T-helper 1 cell treated with Interleukin-12 subunit alpha and Interleukin-12 subunit beta and Interleukin-4 antibody, amounts not matched to agents 30 μg/mL and 1 μg/mL, for 36 hours (primary cell): ENCODE results near the gene RIMBP2.

Experiments
- H3K27ac Mint-ChIP-seq: one replicate; pipeline ENCODE4 v1.8.0; 2021; ENCODE audit warnings: mild to moderate bottlenecking, mixed read lengths
- H3K27me3 Mint-ChIP-seq: one replicate; pipeline ENCODE4 v1.8.0; 2021; ENCODE audit warnings: low read depth, mixed read lengths
- H3K36me3 Mint-ChIP-seq: one replicate; pipeline ENCODE4 v1.8.0; 2021; ENCODE audit warnings: low read depth, mixed read lengths
- H3K4me1 Mint-ChIP-seq: one replicate; pipeline ENCODE4 v1.8.0; 2021; ENCODE audit warnings: low read depth, mixed read lengths
- H3K4me3 Mint-ChIP-seq: one replicate; pipeline ENCODE4 v1.8.0; 2021; ENCODE audit warnings: mild to moderate bottlenecking, moderate library complexity, mixed read lengths
- H3K9me3 Mint-ChIP-seq: one replicate; pipeline ENCODE4 v1.8.0; 2021; ENCODE audit warnings: mixed read lengths

RIMBP2 gene

DNA sequence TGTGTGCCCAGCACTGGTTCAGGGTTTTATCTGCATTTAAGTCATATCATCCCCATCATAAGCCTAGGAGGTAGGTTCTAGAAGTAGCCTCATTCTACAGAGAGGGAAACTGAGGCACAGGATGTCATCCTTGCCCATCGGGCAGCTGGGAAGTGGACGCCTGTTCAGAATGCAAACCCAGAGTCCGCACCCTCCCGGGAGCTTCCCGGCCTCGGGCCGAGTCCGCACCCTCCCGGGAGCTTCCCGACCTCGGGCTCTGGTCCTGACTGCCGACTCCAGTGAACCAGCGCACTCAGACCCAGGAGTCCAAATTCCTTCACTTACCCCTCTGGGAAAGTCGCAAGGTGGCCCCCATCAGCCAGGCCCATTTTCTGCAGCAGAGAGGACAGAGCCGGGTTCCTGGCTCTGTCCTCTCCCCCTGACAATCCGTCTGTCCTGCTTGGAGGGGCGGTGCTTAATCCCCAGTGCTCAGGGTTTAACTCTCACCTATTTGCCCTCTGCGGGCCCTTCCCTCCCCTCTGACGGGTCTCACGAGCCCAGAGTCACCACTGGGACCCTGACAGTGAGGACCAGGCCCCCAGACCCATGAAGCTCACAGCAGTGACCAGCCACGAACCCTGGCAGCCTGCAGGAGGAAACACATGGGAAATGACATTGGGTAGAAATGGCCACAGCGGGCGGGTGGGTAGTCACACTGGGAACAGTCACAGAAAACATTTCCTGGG lies 236.5 kb downstream of the RIMBP2 start:
- no peak overlapping the region for H3K4me3 Mint-ChIP-seq
- no peaks in the 10 kb centered on the region for H3K36me3 Mint-ChIP-seq
- H3K4me1 Mint-ChIP-seq = no peaks in the 10 kb centered on the region
- no peaks in the 10 kb centered on the region for H3K27me3 Mint-ChIP-seq
- H3K9me3 Mint-ChIP-seq = no peaks in the 10 kb centered on the region
- H3K27ac Mint-ChIP-seq = no peak overlapping the region

DNA sequence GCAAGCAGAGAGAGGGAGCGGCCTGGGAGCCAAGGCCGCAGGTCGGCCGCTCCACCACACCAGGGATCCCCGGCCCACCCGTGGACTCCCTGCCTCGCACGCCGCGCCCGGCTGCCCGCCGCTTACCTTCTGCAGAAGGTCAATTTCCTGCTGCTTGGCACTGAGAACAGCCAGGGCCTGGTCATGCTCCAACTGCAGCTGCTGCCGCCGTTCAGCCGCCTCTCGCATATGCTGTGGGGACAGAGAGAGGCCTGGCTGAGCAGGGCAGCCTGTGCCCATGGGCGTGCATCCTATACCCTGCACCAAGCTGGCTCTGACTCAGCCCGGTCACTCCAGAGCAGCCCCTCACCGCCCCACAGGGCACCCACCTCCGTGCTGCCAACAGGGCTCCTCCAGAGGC lies 237.3 kb downstream of the RIMBP2 start:
- no peaks in the 10 kb centered on the region for H3K9me3 Mint-ChIP-seq
- no peaks in the 10 kb centered on the region for H3K4me1 Mint-ChIP-seq
- no peak overlapping the region for H3K4me3 Mint-ChIP-seq
- no peaks in the 10 kb centered on the region for H3K27me3 Mint-ChIP-seq
- no peaks in the 10 kb centered on the region for H3K36me3 Mint-ChIP-seq
- H3K27ac Mint-ChIP-seq = no peak overlapping the region

DNA sequence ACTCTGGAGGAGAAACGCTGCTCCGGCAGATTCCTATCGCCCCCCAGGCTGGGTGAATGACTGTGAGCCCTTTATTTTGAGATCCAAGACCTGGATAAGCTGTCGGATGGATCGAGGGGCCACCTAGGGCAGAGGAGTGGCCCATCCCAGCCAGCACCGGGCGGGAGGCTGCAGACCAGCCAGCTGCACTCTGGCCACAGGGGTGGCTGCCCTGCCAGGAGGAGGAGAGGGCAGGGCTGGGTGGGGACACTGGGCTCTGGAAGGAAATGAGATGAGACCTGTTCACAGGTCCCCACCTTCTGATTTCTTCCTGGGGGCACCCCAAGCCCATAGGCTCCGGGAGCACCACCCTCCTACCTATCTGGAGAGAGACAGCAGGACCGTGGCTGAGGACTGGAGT lies 238.4 kb downstream of the RIMBP2 start:
- Mint-ChIP-seq H3K4me1 (no peaks in the 10 kb centered on the region), H3K9me3 (no peaks in the 10 kb centered on the region), H3K4me3 (no peak overlapping the region), H3K27ac (no peak overlapping the region), H3K36me3 (no peaks in the 10 kb centered on the region), H3K27me3 (no peaks in the 10 kb centered on the region)

DNA sequence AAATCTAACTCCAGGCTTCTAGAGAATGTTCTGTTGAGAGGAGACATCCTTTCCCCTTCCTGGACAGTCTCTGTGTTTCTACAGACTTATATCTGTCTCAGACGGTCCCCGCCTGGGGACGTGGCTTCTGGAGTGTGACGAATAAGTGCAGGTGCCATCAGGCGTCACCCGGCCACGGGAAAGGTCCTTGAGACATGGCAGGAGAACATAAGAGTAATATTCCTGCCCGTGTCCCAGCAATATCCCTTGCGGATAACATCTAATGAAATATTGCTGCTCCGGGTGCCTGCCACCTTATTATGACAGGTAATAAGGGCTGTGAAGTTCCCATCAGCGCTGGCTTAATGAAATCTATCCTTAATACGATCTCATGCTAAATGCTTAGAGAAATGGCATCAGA lies 238.8 kb downstream of the RIMBP2 start:
- H3K36me3 Mint-ChIP-seq = no peaks in the 10 kb centered on the region
- H3K4me3 Mint-ChIP-seq = no peak overlapping the region
- no peaks in the 10 kb centered on the region for H3K27me3 Mint-ChIP-seq
- no peaks in the 10 kb centered on the region for H3K9me3 Mint-ChIP-seq
- H3K4me1 Mint-ChIP-seq = no peaks in the 10 kb centered on the region
- no peak overlapping the region for H3K27ac Mint-ChIP-seq

DNA sequence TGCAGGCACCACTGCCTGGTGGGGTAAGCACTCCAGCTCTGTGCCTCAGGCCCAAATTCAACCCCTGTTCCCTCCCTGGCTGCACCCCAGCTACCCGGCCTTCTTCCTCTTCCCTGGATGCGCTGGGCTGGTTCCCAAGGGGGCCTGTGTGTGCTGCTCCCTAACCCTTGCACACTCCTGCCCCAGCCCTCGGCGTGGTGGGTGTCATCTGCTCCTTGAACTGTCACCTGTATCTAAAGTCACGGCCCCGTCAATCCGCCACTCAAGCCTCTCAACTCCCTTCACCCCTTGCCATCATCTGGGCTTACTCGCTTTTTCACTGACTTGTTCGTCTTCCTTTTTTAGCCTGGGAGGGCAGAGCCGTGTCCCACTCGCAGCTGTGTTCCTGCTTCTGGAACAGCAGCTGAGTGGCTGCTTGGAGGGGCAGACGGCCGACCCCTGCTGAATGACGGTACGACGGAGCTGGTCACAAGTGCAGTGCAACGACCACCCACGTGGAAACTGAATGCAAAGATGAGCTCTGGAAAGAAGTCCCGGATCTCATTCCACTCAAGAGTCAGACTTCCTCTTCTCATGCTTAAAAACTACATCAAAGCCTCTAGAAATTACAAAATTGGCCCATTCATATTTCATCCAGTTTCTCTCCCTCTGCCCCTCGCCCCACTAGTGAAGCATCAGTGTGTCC lies 239.5 kb downstream of the RIMBP2 start:
- Mint-ChIP-seq H3K27ac (no peak overlapping the region), H3K4me3 (no peak overlapping the region), H3K36me3 (no peaks in the 10 kb centered on the region), H3K9me3 (no peaks in the 10 kb centered on the region), H3K27me3 (no peaks in the 10 kb centered on the region), H3K4me1 (no peaks in the 10 kb centered on the region)

DNA sequence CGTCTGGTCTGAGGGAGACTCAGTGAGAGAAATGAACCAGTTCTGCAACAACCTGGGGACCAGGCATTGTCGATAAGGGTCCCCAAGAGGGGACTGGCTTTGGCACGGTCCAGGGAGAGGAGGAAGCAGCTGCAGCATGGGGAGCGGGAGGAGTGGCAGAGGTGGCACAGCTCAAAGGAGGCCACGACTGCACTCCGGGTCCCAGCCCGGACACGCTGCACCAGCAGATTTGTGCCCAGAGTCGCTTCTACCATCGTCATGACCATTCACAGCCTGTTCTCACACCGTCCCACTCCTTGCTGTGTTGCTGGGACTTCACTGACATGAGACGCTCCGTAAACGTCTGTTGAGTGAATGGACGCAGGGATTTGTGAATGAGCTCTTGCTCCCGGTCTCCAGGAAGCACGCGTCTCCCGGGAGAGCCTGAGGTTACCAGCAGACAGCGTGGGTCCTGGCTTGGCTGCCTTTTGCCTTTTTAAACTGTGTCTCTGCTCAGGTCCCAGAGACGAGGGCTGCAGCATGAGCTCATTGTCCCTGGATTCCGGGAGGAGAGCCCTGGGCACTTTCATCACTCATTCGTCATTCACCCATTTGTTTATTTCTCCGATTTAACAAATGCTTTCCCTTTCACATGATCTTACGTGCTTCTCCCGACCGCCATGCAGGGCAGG lies 241.4 kb downstream of the RIMBP2 start:
- no peaks in the 10 kb centered on the region for H3K4me1 Mint-ChIP-seq
- H3K36me3 Mint-ChIP-seq = no peaks in the 10 kb centered on the region
- no peak overlapping the region for H3K27ac Mint-ChIP-seq
- H3K9me3 Mint-ChIP-seq = no peaks in the 10 kb centered on the region
- H3K27me3 Mint-ChIP-seq = no peaks in the 10 kb centered on the region
- no peak overlapping the region for H3K4me3 Mint-ChIP-seq

DNA sequence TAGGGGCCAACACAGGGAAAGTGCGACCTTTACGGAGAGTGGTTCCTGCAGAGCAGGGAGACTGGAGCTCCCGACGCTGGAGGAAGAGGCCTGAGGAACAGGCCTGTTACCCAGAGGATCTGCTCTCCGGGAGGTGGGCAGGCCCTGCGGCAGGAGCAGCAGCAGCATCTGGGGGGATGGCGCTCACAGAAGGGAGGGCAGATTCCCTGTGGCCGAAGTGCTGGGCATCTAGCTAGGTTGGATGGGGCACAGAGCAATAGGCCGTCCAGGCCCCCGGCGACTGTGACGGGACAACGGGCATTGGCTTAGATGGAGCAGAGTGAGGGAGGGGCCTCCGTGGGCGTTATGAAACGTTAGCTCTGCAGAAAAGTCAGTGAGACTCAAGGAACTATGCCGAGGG lies 242.8 kb downstream of the RIMBP2 start:
- Mint-ChIP-seq H3K27ac (no peak overlapping the region), H3K4me3 (no peak overlapping the region), H3K4me1 (no peaks in the 10 kb centered on the region), H3K27me3 (no peaks in the 10 kb centered on the region), H3K36me3 (no peaks in the 10 kb centered on the region), H3K9me3 (peaks cover 5% of the 10 kb centered on the region)

DNA sequence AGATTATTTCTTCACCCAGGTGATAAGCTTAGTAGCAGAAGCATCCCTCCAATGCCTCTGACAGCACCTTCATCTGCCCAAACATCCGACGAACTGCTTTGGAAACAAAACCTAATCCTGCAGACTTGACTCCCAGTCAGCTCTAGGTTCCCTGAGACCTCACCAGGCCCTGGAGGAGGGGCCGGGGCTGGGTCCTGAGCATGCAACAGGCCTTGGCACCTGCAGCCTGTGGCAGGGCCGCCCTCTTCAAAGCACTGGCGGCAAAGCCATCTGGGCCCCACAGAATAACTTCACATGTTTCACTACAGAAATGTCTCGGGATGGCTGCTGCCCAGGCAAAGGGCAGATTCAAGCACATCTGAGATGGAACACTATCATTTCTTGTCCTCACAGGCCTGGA lies 245.1 kb downstream of the RIMBP2 start:
- H3K27ac Mint-ChIP-seq = no peak overlapping the region
- no peak overlapping the region for H3K4me3 Mint-ChIP-seq
- H3K4me1 Mint-ChIP-seq = no peaks in the 10 kb centered on the region
- H3K36me3 Mint-ChIP-seq = no peaks in the 10 kb centered on the region
- H3K9me3 Mint-ChIP-seq = peaks cover 18% of the 10 kb centered on the region
- H3K27me3 Mint-ChIP-seq = no peaks in the 10 kb centered on the region

DNA sequence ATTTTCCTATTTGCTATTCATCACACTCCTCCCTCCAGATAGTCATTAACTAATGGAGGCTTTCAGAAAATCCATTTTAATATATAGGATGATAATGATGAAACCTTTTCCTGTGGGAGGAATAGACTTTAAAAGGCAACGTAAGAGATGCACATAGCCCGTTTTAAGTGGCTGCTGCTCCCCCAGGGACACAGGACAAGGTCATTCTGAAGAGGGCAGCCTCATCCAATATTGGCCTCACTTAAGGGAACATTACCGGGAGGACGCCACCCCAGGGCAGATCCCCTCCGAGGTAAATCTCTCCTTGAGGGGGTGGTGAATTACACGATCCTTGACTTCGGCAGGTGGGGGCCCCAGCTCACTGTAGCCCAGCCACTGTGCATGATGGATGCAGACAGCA lies 246.5 kb downstream of the RIMBP2 start:
- Mint-ChIP-seq H3K36me3 (no peaks in the 10 kb centered on the region), H3K4me3 (no peak overlapping the region), H3K27ac (no peak overlapping the region), H3K27me3 (no peaks in the 10 kb centered on the region), H3K4me1 (no peaks in the 10 kb centered on the region), H3K9me3 (peaks cover 18% of the 10 kb centered on the region)

DNA sequence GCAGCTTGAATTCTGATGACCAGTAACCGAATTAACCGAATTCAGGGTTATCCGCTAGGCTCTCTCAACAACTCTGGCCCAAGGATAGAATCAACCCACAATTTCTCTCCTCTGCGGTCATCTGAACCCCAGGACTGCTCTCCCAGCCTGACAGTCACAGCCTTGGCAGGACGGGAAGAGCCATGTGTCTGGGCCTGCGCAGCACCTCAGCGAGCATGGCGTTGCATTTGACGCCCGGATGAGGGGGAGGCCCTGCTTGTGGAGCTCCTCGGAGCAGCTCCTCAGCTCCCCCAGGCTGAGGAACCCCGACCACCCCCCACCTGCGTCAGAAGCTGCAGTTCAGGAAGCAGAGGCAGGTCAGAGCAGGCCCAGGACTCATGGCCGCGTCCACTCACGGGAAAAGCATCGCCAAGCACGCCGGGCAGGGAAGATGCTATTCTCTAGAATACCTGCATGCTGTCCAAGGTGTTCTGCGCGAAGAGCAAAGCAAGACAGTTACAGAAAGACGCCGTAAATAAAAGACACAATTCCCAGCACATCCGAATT lies 247.3 kb downstream of the RIMBP2 start:
- no peaks in the 10 kb centered on the region for H3K27me3 Mint-ChIP-seq
- no peak overlapping the region for H3K27ac Mint-ChIP-seq
- no peaks in the 10 kb centered on the region for H3K36me3 Mint-ChIP-seq
- H3K4me1 Mint-ChIP-seq = no peaks in the 10 kb centered on the region
- H3K4me3 Mint-ChIP-seq = no peak overlapping the region
- H3K9me3 Mint-ChIP-seq = peaks cover 18% of the 10 kb centered on the region

DNA sequence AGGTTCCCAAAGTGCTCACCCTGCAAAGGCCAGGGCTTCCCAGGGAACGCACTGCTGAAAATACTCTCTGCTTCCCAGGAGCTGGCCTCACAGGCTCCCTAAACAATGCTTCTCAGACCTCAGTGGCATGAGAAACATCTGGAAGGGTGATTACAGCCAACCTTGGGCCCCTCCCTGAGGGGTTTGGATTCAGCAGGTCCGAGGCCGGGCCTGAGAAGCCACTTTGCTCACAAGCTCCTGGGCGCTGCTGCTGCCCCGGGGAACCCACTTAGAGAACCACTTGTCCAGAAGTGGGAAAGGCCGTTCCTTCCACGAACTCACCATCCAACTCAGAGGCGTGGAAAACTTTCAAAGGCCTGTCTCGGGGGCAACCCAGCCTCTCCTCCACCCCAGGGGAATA lies 247.9 kb downstream of the RIMBP2 start:
- Mint-ChIP-seq H3K9me3 (peaks cover 18% of the 10 kb centered on the region), H3K27ac (no peak overlapping the region), H3K27me3 (no peaks in the 10 kb centered on the region), H3K36me3 (no peaks in the 10 kb centered on the region), H3K4me3 (no peak overlapping the region), H3K4me1 (no peaks in the 10 kb centered on the region)

DNA sequence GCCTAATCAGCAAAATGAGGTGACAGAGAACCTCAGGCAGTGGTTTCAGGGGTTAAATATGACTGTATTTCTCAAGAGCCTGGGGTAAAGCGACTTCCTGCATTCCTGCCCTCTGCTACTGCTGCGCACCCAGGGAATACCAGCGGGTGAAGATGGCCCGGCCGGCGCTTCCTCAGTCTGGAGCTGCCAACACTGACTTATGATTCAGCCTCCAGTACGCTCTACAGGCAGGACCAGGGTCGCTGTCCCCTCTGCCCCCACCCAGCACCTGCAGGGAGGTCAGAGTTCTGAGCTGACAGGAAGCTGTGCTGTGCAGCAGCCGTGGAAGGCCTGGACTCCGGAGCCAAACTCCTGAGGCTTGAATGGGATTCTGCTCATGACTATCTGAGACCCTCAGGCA lies 250.5 kb downstream of the RIMBP2 start:
- Mint-ChIP-seq H3K4me1 (no peaks in the 10 kb centered on the region), H3K36me3 (no peaks in the 10 kb centered on the region), H3K4me3 (no peak overlapping the region), H3K27ac (no peak overlapping the region), H3K9me3 (peaks cover 18% of the 10 kb centered on the region), H3K27me3 (no peaks in the 10 kb centered on the region)

DNA sequence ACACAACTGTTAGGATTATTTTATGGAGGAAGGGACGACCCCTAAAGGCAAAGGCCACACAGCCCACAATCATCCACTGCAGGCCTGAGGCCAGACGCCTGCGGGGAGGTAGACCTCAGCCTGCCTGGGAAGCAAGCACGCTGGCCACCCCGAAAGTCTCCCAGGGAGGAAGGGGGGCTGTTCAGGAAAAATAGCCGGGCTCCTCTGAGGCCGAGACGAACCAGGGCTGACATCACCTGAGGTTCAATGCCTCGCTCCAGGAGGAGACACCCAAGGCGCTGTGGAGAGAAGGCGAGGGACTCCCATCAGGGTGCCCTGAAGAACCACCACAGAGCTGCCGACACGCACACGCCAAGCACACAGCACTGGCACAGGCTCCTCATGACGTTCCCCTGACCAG lies 251.1 kb downstream of the RIMBP2 start:
- no peaks in the 10 kb centered on the region for H3K4me1 Mint-ChIP-seq
- H3K27me3 Mint-ChIP-seq = no peaks in the 10 kb centered on the region
- H3K36me3 Mint-ChIP-seq = no peaks in the 10 kb centered on the region
- H3K9me3 Mint-ChIP-seq = peaks cover 18% of the 10 kb centered on the region
- no peak overlapping the region for H3K27ac Mint-ChIP-seq
- no peak overlapping the region for H3K4me3 Mint-ChIP-seq

DNA sequence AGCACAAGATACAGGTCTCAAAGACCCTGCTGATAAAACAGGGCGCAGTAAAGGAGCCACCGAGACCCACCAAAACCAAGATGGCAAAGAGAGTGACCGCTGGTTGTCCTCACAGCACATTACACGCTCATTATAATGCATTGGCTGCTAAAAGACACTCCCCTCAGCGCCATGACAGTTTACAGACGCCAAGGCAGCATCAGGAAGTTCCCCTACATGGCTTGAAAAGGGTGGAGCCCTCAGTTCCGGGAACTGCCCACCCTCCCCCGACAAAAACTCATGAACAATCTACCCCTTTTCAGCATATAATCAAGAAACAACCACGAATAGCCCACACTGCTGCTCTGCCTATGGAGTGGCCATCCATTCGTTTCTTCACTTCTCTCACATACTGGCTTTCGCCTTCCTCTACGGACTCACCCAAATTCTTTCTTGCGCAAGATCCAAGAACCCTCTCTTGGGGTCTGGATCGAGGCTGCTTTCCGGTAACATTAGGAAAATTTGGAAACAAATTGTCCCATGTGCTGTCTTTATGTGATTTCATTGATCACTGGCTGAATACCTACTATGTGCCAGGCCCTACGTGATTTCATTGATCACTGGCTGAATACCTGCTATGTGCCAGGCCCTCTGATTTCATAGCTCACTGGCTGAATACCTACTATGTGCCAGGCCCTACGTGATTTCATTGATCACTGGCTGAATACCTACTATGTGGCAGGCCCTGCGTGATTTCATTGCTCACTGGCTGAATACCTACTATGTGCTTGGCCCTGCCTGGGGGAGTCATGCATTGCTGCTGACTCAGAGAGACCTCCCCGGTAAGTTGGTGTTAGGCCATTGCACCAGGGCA lies 252.1 kb downstream of the RIMBP2 start:
- Mint-ChIP-seq H3K9me3 (peaks cover 16% of the 10 kb centered on the region), H3K27ac (no peak overlapping the region), H3K36me3 (no peaks in the 10 kb centered on the region), H3K4me3 (no peak overlapping the region), H3K4me1 (no peaks in the 10 kb centered on the region), H3K27me3 (no peaks in the 10 kb centered on the region)
